Upper lobe of left lung (tissue), 4 donors: ENCODE data around the gene PTPRK.

Experiments used
- POLR2AphosphoS5 ChIP-seq, 2 donors: sonication (generic); formaldehyde crosslinking; IDR thresholded peaks; one replicate each; pipeline ENCODE4 v1.5.1; 2017; ENCODE audit warnings: antibody characterized with exemption in 2 of 2
- TF ChIP-seq, protein P1 (sequence below), 6 experiments: fragments of 450-650 bp in 4 of 6; fragments of 200-600 bp in 2 of 6; sonication (generic) in 2 of 6; IDR thresholded peaks; one replicate each; pipeline ENCODE4 v1.5.1; 2016 to 2019; ENCODE audit warnings: antibody characterized with exemption in 6 of 6

DNA sequence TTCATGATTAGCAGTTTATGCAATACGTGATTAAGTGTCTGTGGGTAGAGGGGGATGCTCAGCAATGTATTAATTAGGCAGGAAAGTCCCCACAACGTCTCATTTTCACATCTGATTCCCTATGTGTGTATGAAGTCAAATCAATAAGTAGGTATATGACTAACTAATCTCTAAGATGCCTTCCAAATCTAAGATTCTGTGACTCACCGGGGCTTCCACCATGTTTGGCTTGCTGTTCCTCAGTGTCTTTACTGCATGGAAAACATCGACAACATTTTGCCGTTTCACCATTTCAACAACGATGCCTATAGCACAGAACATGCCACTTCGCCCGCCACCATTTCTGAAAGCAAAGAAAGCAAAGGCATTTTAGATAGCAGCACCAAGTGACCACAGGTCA, 547.6 kb downstream of the PTPRK start:
- TF ChIP-seq, protein P1, sequence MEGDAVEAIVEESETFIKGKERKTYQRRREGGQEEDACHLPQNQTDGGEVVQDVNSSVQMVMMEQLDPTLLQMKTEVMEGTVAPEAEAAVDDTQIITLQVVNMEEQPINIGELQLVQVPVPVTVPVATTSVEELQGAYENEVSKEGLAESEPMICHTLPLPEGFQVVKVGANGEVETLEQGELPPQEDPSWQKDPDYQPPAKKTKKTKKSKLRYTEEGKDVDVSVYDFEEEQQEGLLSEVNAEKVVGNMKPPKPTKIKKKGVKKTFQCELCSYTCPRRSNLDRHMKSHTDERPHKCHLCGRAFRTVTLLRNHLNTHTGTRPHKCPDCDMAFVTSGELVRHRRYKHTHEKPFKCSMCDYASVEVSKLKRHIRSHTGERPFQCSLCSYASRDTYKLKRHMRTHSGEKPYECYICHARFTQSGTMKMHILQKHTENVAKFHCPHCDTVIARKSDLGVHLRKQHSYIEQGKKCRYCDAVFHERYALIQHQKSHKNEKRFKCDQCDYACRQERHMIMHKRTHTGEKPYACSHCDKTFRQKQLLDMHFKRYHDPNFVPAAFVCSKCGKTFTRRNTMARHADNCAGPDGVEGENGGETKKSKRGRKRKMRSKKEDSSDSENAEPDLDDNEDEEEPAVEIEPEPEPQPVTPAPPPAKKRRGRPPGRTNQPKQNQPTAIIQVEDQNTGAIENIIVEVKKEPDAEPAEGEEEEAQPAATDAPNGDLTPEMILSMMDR (IDR thresholded peaks at IDR 0.05), result no peak
- no peak for TF ChIP-seq POLR2AphosphoS5 (IDR thresholded peaks at IDR 0.05)
